MCF 10A (cell line): ENCODE results near the gene PRSS12. TPM values are rescaled to one million over a fixed set of nuclear protein-coding genes. Genes with fewer than 3 reads are reported as not detected.
A peak's percentile ranks its signal among the peaks of the same experiment; 100 is the strongest.
"Not testable (repeated sequence)": the region's sequence is repeated elsewhere in the genome, so short reads cannot be mapped to it uniquely, and the experiment has no call there.

Experiments used
- BruUV-seq: library from RNA; stranded (reverse); fragments of 400-500 nt; replicated peaks from 2 replicates; lab custom pipeline; 2021; lab: Mats Ljungman, UMichigan
- CTCF ChIA-PET: fragments of 300-600 bp; sonication (Branson Sonifier 250); formaldehyde crosslinking; extraction: SDS; loops from one replicate; lab custom pipeline; 2021; ENCODE audit warnings: antibody characterized with exemption, inconsistent platforms; lab: Yijun Ruan, JAX
- POLR2A ChIA-PET: fragments of 300-600, 350-650 bp; sonication (Branson Sonifier 250); formaldehyde crosslinking; extraction: SDS; loops from one replicate; lab custom pipeline; 2020; ENCODE audit warnings: antibody characterized with exemption, inconsistent platforms; lab: Yijun Ruan, JAX
- DNase-seq: peaks from one replicate; pipeline ENCODE4 v3.0.0-alpha.2; 2018; ENCODE audit not compliant: unreplicated experiment
- H3K27ac Mint-ChIP-seq: one replicate; pipeline ENCODE4 v1.8.0; 2022; ENCODE audit warnings: mild to moderate bottlenecking, low read depth, mixed read lengths; ENCODE audit not compliant: unreplicated experiment
- H3K27me3 Mint-ChIP-seq: one replicate; pipeline ENCODE4 v1.8.0; 2022; ENCODE audit warnings: mixed read lengths; ENCODE audit not compliant: insufficient read depth, unreplicated experiment
- H3K36me3 Mint-ChIP-seq: one replicate; pipeline ENCODE4 v1.8.0; 2022; ENCODE audit warnings: mild to moderate bottlenecking, moderate library complexity, mixed read lengths; ENCODE audit not compliant: insufficient read depth, unreplicated experiment
- H3K4me1 Mint-ChIP-seq: one replicate; pipeline ENCODE4 v1.8.0; 2022; ENCODE audit warnings: mixed read lengths; ENCODE audit not compliant: insufficient read depth, unreplicated experiment
- H3K4me3 Mint-ChIP-seq: one replicate; pipeline ENCODE4 v1.8.0; 2022; ENCODE audit warnings: mild to moderate bottlenecking, moderate library complexity, mixed read lengths; ENCODE audit not compliant: unreplicated experiment
- H3K9me3 Mint-ChIP-seq: one replicate; pipeline ENCODE4 v1.8.0; 2022; ENCODE audit warnings: mixed read lengths; ENCODE audit not compliant: unreplicated experiment
- CTCF ChIP-seq: fragments of 200-600 bp; IDR thresholded peaks from one replicate; pipeline ENCODE4 v1.8.0; 2022; ENCODE audit warnings: antibody characterized with exemption, mild to moderate bottlenecking; ENCODE audit not compliant: unreplicated experiment
- intact Hi-C: fragments of 100-400 bp; cut with micrococcal nuclease; formaldehyde crosslinking; loops from 2 replicates; pipeline ENCODE4 v1.14.1; 2022
- total RNA-seq: library from RNA; stranded (reverse); gene quantifications from 2 replicates; pipeline ENCODE4 v1.2.3, GENCODE V29; 2022

The PRSS12 gene
- total RNA-seq, 1 experiment from 2014 or later = 10.7 TPM

- H3K27ac Mint-ChIP-seq = no peak overlapping the region
- TF ChIP-seq CTCF = no peak
- no peaks in the 10 kb centered on the region for H3K27me3 Mint-ChIP-seq
- H3K4me3 Mint-ChIP-seq = no peak overlapping the region
- DNase-seq = no peak
- no peaks in the 10 kb centered on the region for H3K9me3 Mint-ChIP-seq
- intact Hi-C loops = loop anchor here (2.0 kb wide), 1 partner anchor 195 kb away; no protein-coding TSS in a partner anchor
- ChIA-PET CTCF (interaction anchor here (0.6 to 2.9 kb wide), 5 partner anchors 78 to 582 kb away, joined by 3 to 12 read pairs (median 3); no protein-coding TSS in a partner anchor), POLR2A (no interaction called here)
- no peaks in the 10 kb centered on the region for H3K4me1 Mint-ChIP-seq
- no TSS peak for BruUV-seq
- H3K36me3 Mint-ChIP-seq = no peaks in the 10 kb centered on the region
These were observed 81.0 kb downstream of the PRSS12 start for GRCh38 chr4:118271788-118272187.

- H3K36me3 Mint-ChIP-seq = no peaks in the 10 kb centered on the region
- no peaks in the 10 kb centered on the region for H3K9me3 Mint-ChIP-seq
- peak; percentile 69 for DNase-seq
- H3K4me3 Mint-ChIP-seq = no peak overlapping the region
- peak; percentile 54 for TF ChIP-seq CTCF
- H3K4me1 Mint-ChIP-seq = no peaks in the 10 kb centered on the region
- H3K27ac Mint-ChIP-seq = no peak overlapping the region
- ChIA-PET CTCF (interaction anchor here (0.5 to 2.9 kb wide), 14 partner anchors 9 to 1148 kb away, joined by 3 to 12 read pairs (median 4); no protein-coding TSS in a partner anchor), POLR2A (interaction anchor here (0.6 kb wide), 1 partner anchor 164 kb away, joined by 3 read pairs; no protein-coding TSS in a partner anchor)
- no peaks in the 10 kb centered on the region for H3K27me3 Mint-ChIP-seq
- no TSS peak for BruUV-seq
- intact Hi-C loops = loop anchor here (1.0 to 2.0 kb wide), 2 partner anchors 194 to 1133 kb away; no protein-coding TSS in a partner anchor
These were observed 82.3 kb downstream of the PRSS12 start for GRCh38 chr4:118270492-118270891.

- ChIA-PET CTCF (interaction anchor here (1.1 kb wide), 1 partner anchor 1134 kb away, joined by 3 read pairs; no protein-coding TSS in a partner anchor), POLR2A (no interaction called here)
- no peak overlapping the region for H3K27ac Mint-ChIP-seq
- no peaks in the 10 kb centered on the region for H3K9me3 Mint-ChIP-seq
- DNase-seq = no peak
- no TSS peak for BruUV-seq
- H3K27me3 Mint-ChIP-seq = no peaks in the 10 kb centered on the region
- H3K4me3 Mint-ChIP-seq = no peak overlapping the region
- no peaks in the 10 kb centered on the region for H3K4me1 Mint-ChIP-seq
- intact Hi-C loops = no loop called here
- no peak for TF ChIP-seq CTCF
- peaks cover 5% of the 10 kb centered on the region for H3K36me3 Mint-ChIP-seq
These were observed 84.0 kb downstream of the PRSS12 start for GRCh38 chr4:118268780-118269179.

- POLR2A ChIA-PET, BruUV-seq, H3K27me3 Mint-ChIP-seq, intact Hi-C loops, H3K4me1 Mint-ChIP-seq, H3K27ac Mint-ChIP-seq, H3K9me3 Mint-ChIP-seq, H3K4me3 Mint-ChIP-seq, H3K36me3 Mint-ChIP-seq, DNase-seq: not testable (repeated sequence)
- CTCF ChIA-PET = interaction anchor here (0.5 to 1.3 kb wide), 4 partner anchors 189 to 1695 kb away, joined by 3 to 5 read pairs (median 4); partner anchors contain the start of gene NDST3
These were observed 86.7 kb downstream of the PRSS12 start for GRCh38 chr4:118266145-118266496.
